ENCODE data around the gene KCNA2.

KCNA2 gene

GRCh38 chr1:110581682-110582145 is 24.4 kb downstream of the KCNA2 start:
- no peak for TF ChIP-seq CTCF (conservative IDR thresholded peaks at IDR 0.05)
- TF ChIP-seq ZFX (IDR thresholded peaks at IDR 0.05): no peak
- H3K27ac ChIP-seq: no peak overlapping the region

- no peak overlapping the region; the same call in 1 of the 2 replicates for H3K27ac ChIP-seq
- TF ChIP-seq CTCF (conservative IDR thresholded peaks at IDR 0.05) (no peak), ZFX (IDR thresholded peaks at IDR 0.05) (no peak)
Observed at GRCh38 chr1:110580244-110580643, 25.9 kb downstream of the KCNA2 start.

GRCh38 chr1:110579460-110579859 is 26.7 kb downstream of the KCNA2 start:
- TF ChIP-seq ZFX (IDR thresholded peaks at IDR 0.05) (no peak), CTCF (conservative IDR thresholded peaks at IDR 0.05) (no peak)
- H3K27ac ChIP-seq: no peak overlapping the region

GRCh38 chr1:110576441-110576840 is 29.7 kb downstream of the KCNA2 start:
- no peak for TF ChIP-seq CTCF (conservative IDR thresholded peaks at IDR 0.05)
- TF ChIP-seq ZFX (IDR thresholded peaks at IDR 0.05): no peak
- H3K27ac ChIP-seq: no peak overlapping the region

GRCh38 chr1:110573314-110573713 is 32.8 kb downstream of the KCNA2 start:
- no peak for TF ChIP-seq ZFX (IDR thresholded peaks at IDR 0.05)
- TF ChIP-seq CTCF (conservative IDR thresholded peaks at IDR 0.05): no peak
- no peak overlapping the region for H3K27ac ChIP-seq

GRCh38 chr1:110572751-110573150 is 33.4 kb downstream of the KCNA2 start:
- TF ChIP-seq CTCF (conservative IDR thresholded peaks at IDR 0.05): no peak
- no peak for TF ChIP-seq ZFX (IDR thresholded peaks at IDR 0.05)
- H3K27ac ChIP-seq: no peak overlapping the region

GRCh38 chr1:110570901-110571300 is 35.3 kb downstream of the KCNA2 start:
- H3K27ac ChIP-seq: no peak overlapping the region
- TF ChIP-seq ZFX (IDR thresholded peaks at IDR 0.05) (no peak), CTCF (conservative IDR thresholded peaks at IDR 0.05) (no peak)

Data from C4-2B (cell line).